RWPE2 (cell line): ENCODE measurements around the gene CCT2.
A peak's percentile ranks its signal among the peaks of the same experiment; 100 is the strongest.

ENCODE experiments used
- ATAC-seq: fragments of 200-7000 bp; cut with Tn5 transposase; 3 replicates; pipeline ENCODE4 v1.9.1; 2021; ENCODE audit warnings: low read depth
- DNase-seq: peaks from one replicate; pipeline ENCODE4 v3.0.0-alpha.2; 2020; ENCODE audit warnings: low spot score
- H3K27ac ChIP-seq: fragments of 450-650 bp; 2 replicates; pipeline ENCODE4 v1.5.1; 2017; ENCODE audit warnings: mild to moderate bottlenecking; ENCODE audit not compliant: poor library complexity, severe bottlenecking
- H3K27me3 ChIP-seq: fragments of 250-450 bp; sonication (Bioruptor Pico); 2 replicates; pipeline ENCODE4 v1.5.1; 2021; ENCODE audit warnings: mild to moderate bottlenecking, moderate library complexity; ENCODE audit not compliant: insufficient read depth, poor library complexity, severe bottlenecking
- H3K36me3 ChIP-seq: fragments of 250-450 bp; sonication (Bioruptor Pico); 2 replicates; pipeline ENCODE4 v1.5.1; 2020; ENCODE audit warnings: low read depth, mild to moderate bottlenecking, moderate library complexity
- H3K4me1 ChIP-seq: fragments of 250-450 bp; sonication (Bioruptor Pico); 2 replicates; pipeline ENCODE4 v1.5.1; 2021; ENCODE audit warnings: mild to moderate bottlenecking, moderate library complexity; ENCODE audit not compliant: insufficient read depth, poor library complexity, severe bottlenecking
- H3K4me3 ChIP-seq: fragments of 250-450 bp; sonication (Bioruptor Pico); 2 replicates; pipeline ENCODE4 v1.5.1; 2021; ENCODE audit warnings: mild to moderate bottlenecking, moderate library complexity; ENCODE audit not compliant: severe bottlenecking
- H3K9me3 ChIP-seq: fragments of 250-450 bp; sonication (Bioruptor Pico); 2 replicates; pipeline ENCODE4 v1.5.1; 2021; ENCODE audit warnings: mild to moderate bottlenecking, moderate library complexity; ENCODE audit not compliant: severe bottlenecking
- CTCF ChIP-seq: fragments of 450-650 bp; IDR thresholded peaks from one replicate; pipeline ENCODE4 v1.5.1; 2017; ENCODE audit warnings: mild to moderate bottlenecking, moderate library complexity; ENCODE audit not compliant: poor library complexity, severe bottlenecking

The CCT2 gene

DNA sequence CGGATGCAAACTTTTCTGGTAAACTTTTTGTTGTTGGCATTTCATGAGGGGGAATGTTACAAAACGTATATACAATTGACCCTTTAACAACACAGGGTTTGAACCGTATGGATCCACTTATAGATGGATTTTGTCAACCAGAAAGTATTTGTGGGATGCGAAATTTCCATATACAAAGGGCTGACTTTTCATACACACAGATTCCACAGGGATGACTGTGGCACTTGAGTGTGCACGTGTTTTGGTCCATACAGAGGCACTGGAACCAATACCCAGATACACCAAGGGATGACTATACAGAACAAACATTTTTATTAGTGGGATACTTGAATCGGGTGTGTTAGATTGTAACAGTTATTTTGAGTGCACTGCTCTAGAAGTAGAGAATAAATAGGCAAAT is 29.8 kb upstream of the CCT2 start:
- H3K27me3 ChIP-seq = no peaks in the 10 kb centered on the region
- peaks cover 36% of the 10 kb centered on the region for H3K4me1 ChIP-seq
- ATAC-seq (peak; percentile 87), DNase-seq (no peak)
- no peaks in the 10 kb centered on the region for H3K9me3 ChIP-seq
- peak overlapping the region; percentile 63 for H3K27ac ChIP-seq
- no peak for TF ChIP-seq CTCF
- no peak overlapping the region for H3K4me3 ChIP-seq
- no peaks in the 10 kb centered on the region; the same call in 1 of the 2 replicates for H3K36me3 ChIP-seq

GRCh38 chr12:69556383-69556782 is 28.9 kb upstream of the CCT2 start:
- DNase-seq (no peak), ATAC-seq (no peak)
- Histone ChIP-seq H3K4me1 (peaks cover 36% of the 10 kb centered on the region), H3K36me3 (no peaks in the 10 kb centered on the region; the same call in 1 of the 2 replicates), H3K27me3 (no peaks in the 10 kb centered on the region), H3K4me3 (no peak overlapping the region), H3K27ac (peak overlapping the region; percentile 63), H3K9me3 (no peaks in the 10 kb centered on the region)
- no peak for TF ChIP-seq CTCF

DNA sequence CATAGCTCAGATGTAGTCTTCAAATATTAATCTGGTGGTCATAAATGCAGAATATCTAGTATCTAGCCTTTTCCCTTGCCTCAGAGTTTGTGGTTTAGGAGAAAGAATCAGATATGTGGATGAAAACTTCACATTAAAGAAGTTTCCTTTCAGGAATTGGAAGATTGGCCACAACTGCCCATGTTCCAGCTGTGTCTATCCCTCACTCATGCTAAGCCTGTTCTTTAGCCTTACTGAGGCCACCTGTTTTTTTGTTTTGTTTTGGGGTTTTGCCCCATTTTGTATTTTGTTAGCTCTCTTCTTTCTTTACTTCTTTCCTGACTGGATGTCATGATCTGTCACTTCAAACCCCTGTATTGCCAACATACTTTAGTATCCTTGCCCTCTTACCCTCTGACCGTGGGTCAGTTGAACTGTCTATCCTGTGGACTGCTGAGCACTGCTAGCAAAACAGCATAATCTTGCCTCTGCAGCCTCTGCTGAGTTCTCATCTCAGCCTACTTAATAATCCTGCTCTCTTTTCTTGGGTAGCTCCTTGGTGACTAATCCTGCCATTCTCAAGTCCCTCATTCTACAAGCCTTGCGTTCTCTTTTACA is 22.0 kb upstream of the CCT2 start:
- DNase-seq = no peak
- H3K9me3 ChIP-seq = no peaks in the 10 kb centered on the region
- no peak overlapping the region for H3K4me3 ChIP-seq
- H3K4me1 ChIP-seq = no peaks in the 10 kb centered on the region
- ATAC-seq = no peak
- H3K36me3 ChIP-seq = peaks cover 11% of the 10 kb centered on the region; the same call in 1 of the 2 replicates
- no peak overlapping the region for H3K27ac ChIP-seq
- TF ChIP-seq CTCF = no peak
- H3K27me3 ChIP-seq = no peaks in the 10 kb centered on the region

GRCh38 chr12:69566603-69567002 is 18.7 kb upstream of the CCT2 start:
- DNase-seq (no peak), ATAC-seq (no peak)
- Histone ChIP-seq H3K36me3 (peaks cover 21% of the 10 kb centered on the region), H3K4me3 (no peak overlapping the region), H3K4me1 (peaks cover 23% of the 10 kb centered on the region), H3K9me3 (no peaks in the 10 kb centered on the region), H3K27me3 (no peaks in the 10 kb centered on the region), H3K27ac (peak overlapping the region; percentile 93)
- no peak for TF ChIP-seq CTCF

- DNase-seq = no peak
- ATAC-seq = peak; percentile 70
- Histone ChIP-seq H3K4me1 (peaks cover 23% of the 10 kb centered on the region), H3K27me3 (no peaks in the 10 kb centered on the region), H3K27ac (peak overlapping the region; percentile 93), H3K4me3 (no peak overlapping the region), H3K36me3 (peaks cover 41% of the 10 kb centered on the region), H3K9me3 (no peaks in the 10 kb centered on the region)
- no peak for TF ChIP-seq CTCF
These were observed 16.0 kb upstream of the CCT2 start for GRCh38 chr12:69569236-69569635.
